HCT116 (cell line): ENCODE data around the gene SLC16A10. TPM values are rescaled to one million over a fixed set of nuclear protein-coding genes. Genes with fewer than 3 reads are reported as not detected.

Experiments
- ATAC-seq: fragments of 200-7000 bp; cut with Tn5 transposase; 2 replicates; pipeline ENCODE4 v1.9.1; 2020; ENCODE audit warnings: mild to moderate bottlenecking, moderate library complexity
- BruUV-seq: library from RNA; stranded (reverse); fragments of 400-500 nt; replicated peaks from 2 replicates; lab custom pipeline; 2021; lab: Mats Ljungman, UMichigan
- CTCF ChIA-PET: fragments of 300-600 bp; sonication (Branson Sonifier 250); formaldehyde crosslinking; loops from one replicate; lab custom pipeline; 2021; ENCODE audit warnings: antibody characterized with exemption; lab: Charles Lee
- POLR2A ChIA-PET: fragments of 300-600, 350-600 bp; sonication (Branson Sonifier 250); formaldehyde crosslinking; loops from one replicate; lab custom pipeline; 2021; ENCODE audit warnings: antibody characterized with exemption; lab: Charles Lee
- RAD21 ChIA-PET, 2 experiments: fragments of 300-600 bp; sonication (Branson Sonifier 250); formaldehyde crosslinking; loops; one replicate each; lab custom pipeline; 2023; ENCODE audit warnings: low total read pairs in 2 of 2; ENCODE audit not compliant: uncharacterized antibody in 2 of 2, unreplicated experiment in 2 of 2, low non-redundant PET in 1 of 2; lab: Charles Lee
- DNase-seq: peaks from one replicate; pipeline ENCODE4 v3.0.0-alpha.2; 2010; ENCODE audit warnings: low read depth, low spot score
- H2AFZ ChIP-seq: fragments of 200-600 bp; shearing (Covaris generic), sonication (generic); 2 replicates; pipeline ENCODE4 v1.6.1; 2017; ENCODE audit warnings: low read depth, mixed run types, mixed read lengths, antibody characterized with exemption, low read length; ENCODE audit not compliant: poor library complexity, severe bottlenecking
- H3K27ac ChIP-seq: 2 replicates; pipeline ENCODE4 v1.5.1; 2012; ENCODE audit warnings: low read depth, low read length
- H3K27me3 ChIP-seq: fragments of 200-600 bp; sonication (generic); 2 replicates; pipeline ENCODE4 v1.6.1; 2016; ENCODE audit warnings: mixed run types, low read length, mixed read lengths; ENCODE audit not compliant: insufficient read depth
- H3K36me3 ChIP-seq, 2 experiments: fragments of 200-500 bp in 1 of 2; fragments of 200-600 bp in 1 of 2; sonication (Bioruptor generic) in 1 of 2; sonication (generic) in 1 of 2; 2 replicates each; pipeline versions ENCODE4 v1.5.1 to v1.6.1; 2014 to 2016; ENCODE audit warnings: low read length in 2 of 2, inconsistent platforms in 1 of 2, mixed read lengths in 1 of 2, mixed run types in 1 of 2; ENCODE audit not compliant: insufficient read depth in 2 of 2, control insufficient read depth in 1 of 2
- H3K4me1 ChIP-seq, 2 experiments: fragments of 200-600 bp in 1 of 2; sonication (generic) in 1 of 2; 2 replicates each; pipeline versions ENCODE4 v1.5.1 to v1.6.1; 2012 to 2017; ENCODE audit warnings: low read length in 2 of 2, inconsistent platforms in 1 of 2, mild to moderate bottlenecking in 1 of 2, mixed read lengths in 1 of 2, mixed run types in 1 of 2, moderate library complexity in 1 of 2; ENCODE audit not compliant: insufficient read depth in 2 of 2, control insufficient read depth in 1 of 2
- H3K4me2 ChIP-seq: fragments of 200-600 bp; sonication (generic); 2 replicates; pipeline ENCODE4 v1.6.1; 2017; ENCODE audit warnings: mixed run types, low read length, mixed read lengths
- H3K4me3 ChIP-seq, 2 experiments: fragments of 200-600 bp in 1 of 2; sonication (generic) in 1 of 2; replicated peaks in 1 of 2; 2 replicates each; pipeline ENCODE4 v1.5.1; 2011 to 2016; ENCODE audit warnings: low read length in 2 of 2, control low read depth in 1 of 2, low read depth in 1 of 2, mild to moderate bottlenecking in 1 of 2, mixed read lengths in 1 of 2, mixed run types in 1 of 2
- H3K79me2 ChIP-seq: fragments of 200-600 bp; sonication (generic); 2 replicates; pipeline ENCODE4 v1.6.1; 2017; ENCODE audit warnings: mild to moderate bottlenecking, mixed run types, low read length, moderate library complexity, mixed read lengths; ENCODE audit not compliant: insufficient read depth
- H3K9ac ChIP-seq: fragments of 200-600 bp; sonication (generic); 2 replicates; pipeline ENCODE4 v1.6.1; 2016; ENCODE audit warnings: low read length, mixed read lengths
- H3K9me2 ChIP-seq: fragments of 200-600 bp; sonication (generic), shearing (Covaris generic); 2 replicates; pipeline ENCODE4 v1.6.1; 2017; ENCODE audit warnings: mixed run types, mild to moderate bottlenecking, moderate library complexity; ENCODE audit not compliant: insufficient read depth
- H3K9me3 ChIP-seq, 2 experiments: fragments of 200-500 bp in 1 of 2; fragments of 200-600 bp in 1 of 2; sonication (Bioruptor generic) in 1 of 2; sonication (generic) in 1 of 2; 2 replicates each; pipeline ENCODE4 v1.6.1; 2014 to 2017; ENCODE audit warnings: low read length in 2 of 2, mixed read lengths in 2 of 2, inconsistent platforms in 1 of 2, low read depth in 1 of 2, mild to moderate bottlenecking in 1 of 2, mixed run types in 1 of 2, moderate library complexity in 1 of 2; ENCODE audit not compliant: control insufficient read depth in 1 of 2, insufficient read depth in 1 of 2
- H4K20me1 ChIP-seq: fragments of 200-600 bp; sonication (generic), shearing (Covaris generic); 2 replicates; pipeline ENCODE4 v1.6.1; 2017; ENCODE audit warnings: mixed run types, mild to moderate bottlenecking, moderate library complexity; ENCODE audit not compliant: insufficient read depth
- ATF3 ChIP-seq: IDR thresholded peaks from 2 replicates; pipeline ENCODE4 v1.6.1; 2012
- CBX3 ChIP-seq: IDR thresholded peaks from 2 replicates; pipeline ENCODE4 v1.6.1; 2012; ENCODE audit warnings: low read depth
- CEBPB ChIP-seq: IDR thresholded peaks from 2 replicates; pipeline ENCODE4 v1.6.1; 2012; ENCODE audit warnings: low read depth
- CTCF ChIP-seq, 3 experiments: fragments of 200-600 bp in 1 of 3; sonication (generic) in 1 of 3; IDR thresholded peaks in 2 of 3; conservative IDR thresholded peaks in 1 of 3; 2 replicates each; pipeline ENCODE4 v1.5.1; 2012 to 2017; ENCODE audit warnings: low read depth in 2 of 3, low read length in 2 of 3, antibody characterized with exemption in 1 of 3, borderline replicate concordance in 1 of 3, control low read depth in 1 of 3, mild to moderate bottlenecking in 1 of 3, mixed read lengths in 1 of 3, mixed run types in 1 of 3, moderate library complexity in 1 of 3; ENCODE audit not compliant: insufficient read depth in 1 of 3
- EGR1 ChIP-seq: IDR thresholded peaks from 2 replicates; pipeline ENCODE4 v1.6.1; 2012; ENCODE audit warnings: low read depth
- EZH2 ChIP-seq: fragments of 200-600 bp; sonication (generic); IDR thresholded peaks from 2 replicates; pipeline ENCODE4 v1.6.1; 2017; ENCODE audit warnings: antibody characterized with exemption, mixed run types
- EZH2phosphoT487 ChIP-seq: fragments of 200-600 bp; IDR thresholded peaks from 2 replicates; pipeline ENCODE4 v1.6.1; 2018; ENCODE audit warnings: antibody characterized with exemption, borderline replicate concordance
- FOSL1 ChIP-seq: IDR thresholded peaks from 2 replicates; pipeline ENCODE4 v1.6.1; 2012; ENCODE audit warnings: low read depth
- JUND ChIP-seq: IDR thresholded peaks from 2 replicates; pipeline ENCODE4 v1.6.1; 2012
- MAX ChIP-seq: IDR thresholded peaks from 2 replicates; pipeline ENCODE4 v1.6.1; 2012
- POLR2A ChIP-seq: IDR thresholded peaks from 2 replicates; pipeline ENCODE4 v1.7.0; 2011; ENCODE audit warnings: borderline replicate concordance; ENCODE audit not compliant: insufficient read depth, insufficient read length; ENCODE audit errors: extremely low read depth
- RAD21 ChIP-seq: IDR thresholded peaks from 2 replicates; pipeline ENCODE4 v1.6.1; 2012; ENCODE audit warnings: low read depth, mild to moderate bottlenecking
- REST ChIP-seq: IDR thresholded peaks from 2 replicates; pipeline ENCODE4 v1.6.1; 2012; ENCODE audit warnings: low read depth
- SP1 ChIP-seq: IDR thresholded peaks from 2 replicates; pipeline ENCODE4 v1.6.1; 2012; ENCODE audit warnings: low read depth
- SRF ChIP-seq: IDR thresholded peaks from 2 replicates; pipeline ENCODE4 v1.6.1; 2012; ENCODE audit warnings: low read depth
- TCF7L2 ChIP-seq: IDR thresholded peaks from 2 replicates; pipeline ENCODE4 v1.7.0; 2011; ENCODE audit warnings: borderline replicate concordance, inconsistent platforms; ENCODE audit not compliant: insufficient read depth, insufficient read length; ENCODE audit errors: extremely low read depth
- ZBTB33 ChIP-seq: IDR thresholded peaks from 2 replicates; pipeline ENCODE4 v1.6.1; 2011; ENCODE audit warnings: mild to moderate bottlenecking, low read length, moderate library complexity; ENCODE audit not compliant: insufficient replicate concordance; ENCODE audit errors: extremely low read depth
- ZFX ChIP-seq: fragments of 450-650 bp; IDR thresholded peaks from 2 replicates; pipeline ENCODE4 v1.6.1; 2017
- intact Hi-C: fragments of 100-400 bp; cut with micrococcal nuclease; formaldehyde crosslinking; loops from 2 replicates; pipeline ENCODE4 v1.10.0; 2022
- total RNA-seq: library from RNA; stranded (reverse); gene quantifications from one replicate; pipeline ENCODE4 v1.2.1, GENCODE V29; 2021; ENCODE audit not compliant: unreplicated experiment

Gene SLC16A10
- total RNA-seq, 1 experiment from 2014 or later: 8.3 TPM

- Histone ChIP-seq H3K27me3 (no peaks in the 10 kb centered on the region), H3K9me3 (no peaks in the 10 kb centered on the region), H3K36me3 (peaks cover 0 to 4% of the 10 kb centered on the region in 2 experiments; a peak in 1 of 4 replicates), H3K79me2 (peaks cover 28% of the 10 kb centered on the region), H3K27ac (no peak overlapping the region), H3K9ac (peak overlapping the region; percentile 7; the same call in 1 of the 2 replicates), H4K20me1 (no peaks in the 10 kb centered on the region), H3K9me2 (no peaks in the 10 kb centered on the region), H3K4me3 (peak overlapping the region in 1 of 2 experiments; percentile 82; a peak in 1 of 4 replicates), H3K4me2 (peak overlapping the region; percentile 94), H2AFZ (no peak overlapping the region), H3K4me1 (peaks cover 14 to 44% of the 10 kb centered on the region in 2 experiments)
- DNase-seq: no peak
- intact Hi-C loops: no loop called here
- ChIA-PET POLR2A (no interaction called here), RAD21 (no interaction called here), CTCF (no interaction called here)
- BruUV-seq: no TSS peak
- no peak for ATAC-seq
- no peak for TF ChIP-seq SRF
- no peak for TF ChIP-seq JUND
- TF ChIP-seq TCF7L2: no peak
- no peak for TF ChIP-seq FOSL1
- TF ChIP-seq CBX3: no peak
- TF ChIP-seq ZFX: no peak
- no peak for TF ChIP-seq EZH2phosphoT487
- TF ChIP-seq RAD21: no peak
- no peak for TF ChIP-seq REST
- no peak for TF ChIP-seq CTCF (IDR thresholded peaks at IDR 0.05 in 2 of 3, conservative IDR thresholded peaks at IDR 0.05 in 1 of 3; ENCODE audit: borderline replicate concordance in 1 of 3, insufficient read depth in 1 of 3, low read depth in 2 of 3, low read length in 2 of 3)
- no peak for TF ChIP-seq ATF3
- TF ChIP-seq ZBTB33: no peak
- no peak for TF ChIP-seq POLR2A
- TF ChIP-seq MAX: no peak
- TF ChIP-seq CEBPB: no peak
- TF ChIP-seq EZH2: no peak
- no peak for TF ChIP-seq EGR1
- no peak for TF ChIP-seq SP1
Measured at GRCh38 chr6:111260570-111261298, 173.4 kb downstream of the SLC16A10 start.
